GM12878 (cell line): ENCODE results near the gene SRSF10. TPM values are rescaled to one million over a fixed set of nuclear protein-coding genes. Genes with fewer than 3 reads are reported as not detected.
A peak's percentile ranks its signal among the peaks of the same experiment; 100 is the strongest.

ENCODE experiments used
- ATF2 ChIP-seq: IDR thresholded peaks from 2 replicates; pipeline ENCODE4 v1.6.1; 2012; ENCODE audit warnings: low read length, inconsistent platforms
- ATF7 ChIP-seq: fragments of 450-650 bp; IDR thresholded peaks from 2 replicates; pipeline ENCODE4 v1.6.1; 2016; ENCODE audit warnings: low read depth, mild to moderate bottlenecking
- DPF2 ChIP-seq: fragments of 450-650 bp; IDR thresholded peaks from 2 replicates; pipeline ENCODE4 v1.6.1; 2017; ENCODE audit warnings: mild to moderate bottlenecking
- ETV6 ChIP-seq, 2 experiments: fragments of 450-650 bp in 1 of 2; IDR thresholded peaks in 1 of 2; conservative IDR thresholded peaks in 1 of 2; 2 replicates each; pipeline ENCODE4 v1.6.1; 2014; ENCODE audit warnings: antibody characterized with exemption in 1 of 2, borderline replicate concordance in 1 of 2, low read depth in 1 of 2, mild to moderate bottlenecking in 1 of 2, moderate library complexity in 1 of 2
- IRF4 ChIP-seq: IDR thresholded peaks from 2 replicates; pipeline ENCODE4 v1.6.1; 2011; ENCODE audit warnings: low read depth, low read length
- MTA2 ChIP-seq: fragments of 450-650 bp; IDR thresholded peaks from 2 replicates; pipeline ENCODE4 v1.6.1; 2016; ENCODE audit warnings: low read depth, mild to moderate bottlenecking, moderate library complexity
- RAD51 ChIP-seq: fragments of 450-650 bp; IDR thresholded peaks from 2 replicates; pipeline ENCODE4 v1.6.1; 2016; ENCODE audit warnings: moderate library complexity, mild to moderate bottlenecking, inconsistent platforms
- TCF12 ChIP-seq: IDR thresholded peaks from 2 replicates; pipeline ENCODE4 v1.6.1; 2011; ENCODE audit warnings: low read depth, mild to moderate bottlenecking, low read length
- TCF3 ChIP-seq: IDR thresholded peaks from 2 replicates; pipeline ENCODE4 v1.6.1; 2012; ENCODE audit warnings: low read depth, mild to moderate bottlenecking, low read length, borderline replicate concordance; ENCODE audit not compliant: insufficient read depth
- ZBED1 ChIP-seq: IDR thresholded peaks from 2 replicates; pipeline ENCODE4 v1.6.1; 2016; ENCODE audit warnings: borderline replicate concordance
- polyA plus RNA-seq, 11 experiments: library from polyadenylated mRNA; depleted of rRNA in 4 of 11; unstranded in 6 of 11; stranded (reverse) in 5 of 11; fragments of >200 nt; fragmentation: Nextera tagmentation in 4 of 11; fragmentation: Illumina TruSeq in 1 of 11; extraction: Ambion mirVana in 4 of 11; extraction: Trizol in 1 of 11; gene quantifications; 1 replicate in 1 of 11; 2 replicates in 10 of 11; pipeline versions ENCODE4 v1.2.1 to v1.2.3, GENCODE V29; 2011 to 2016; ENCODE audit warnings: inconsistent platforms in 2 of 11, missing spikeins in 2 of 11, low read depth in 1 of 11
- total RNA-seq, 4 experiments: library from RNA; depleted of rRNA in 3 of 4; stranded (reverse); fragments of >200 nt in 3 of 4; fragmentation: Illumina TruSeq in 1 of 4; extraction: Trizol in 1 of 4; gene quantifications; 2 replicates each; pipeline versions ENCODE4 v1.2.1 to v1.2.3, GENCODE V29; 2013 to 2021
- TF ChIP-seq, protein P1 (sequence below): fragments of 450-650 bp; IDR thresholded peaks from 2 replicates; pipeline ENCODE4 v1.6.1; 2014; ENCODE audit warnings: mild to moderate bottlenecking
- TF ChIP-seq, protein P2 (sequence below): fragments of 150-350 bp; IDR thresholded peaks from 2 replicates; pipeline ENCODE4 v1.6.1; 2016; ENCODE audit warnings: low read depth, low read length

The SRSF10 gene
- total and polyA plus RNA-seq, 10 of the 15 experiments (the other 5 are each of a cell fraction or from before 2014, with no cell fraction given): 157 to 279 (median 222) TPM

DNA sequence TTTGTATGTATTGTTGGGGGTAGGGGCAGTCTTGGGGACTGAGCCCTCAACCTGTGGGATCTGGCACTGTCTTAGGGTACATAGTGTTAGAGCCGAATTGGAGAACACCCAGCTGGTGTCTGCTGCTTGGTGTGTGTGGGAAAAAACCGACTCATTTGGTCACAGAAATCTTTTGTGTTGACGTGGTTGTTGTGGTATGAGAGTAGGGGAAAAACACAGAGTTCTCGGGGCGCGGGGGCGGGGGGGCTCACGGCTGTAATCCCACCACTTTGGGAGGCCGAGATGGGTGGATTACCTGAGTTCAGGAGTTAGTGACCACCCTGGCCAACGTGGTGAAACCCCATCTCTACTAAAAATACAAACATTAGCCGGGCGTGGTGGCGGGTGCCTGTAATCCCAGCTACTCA, 15.3 kb upstream of the SRSF10 start (continued):
- TF ChIP-seq ATF2 (peak; percentile 60), ATF7 (peak; percentile 46; the same call in 1 of the 2 replicates), TCF3 (peak; percentile 80; the same call in 1 of the 2 replicates), ETV6 (conservative IDR thresholded peaks at IDR 0.05 in 1 of 2, IDR thresholded peaks at IDR 0.05 in 1 of 2; ENCODE audit: borderline replicate concordance in 1 of 2, low read depth in 1 of 2) (0 out of 4 replicates have a peak, but pooled peaks of 1 of the 2 experiments have one; percentile 14), IRF4 (peak; percentile 30; the same call in 1 of the 2 replicates), RAD51 (no peak), ZBED1 (peak; percentile 34; the same call in 1 of the 2 replicates), MTA2 (peak; percentile 68), DPF2 (peak; percentile 81; the same call in 1 of the 2 replicates), TCF12 (peak; percentile 91)
- TF ChIP-seq, protein P1, sequence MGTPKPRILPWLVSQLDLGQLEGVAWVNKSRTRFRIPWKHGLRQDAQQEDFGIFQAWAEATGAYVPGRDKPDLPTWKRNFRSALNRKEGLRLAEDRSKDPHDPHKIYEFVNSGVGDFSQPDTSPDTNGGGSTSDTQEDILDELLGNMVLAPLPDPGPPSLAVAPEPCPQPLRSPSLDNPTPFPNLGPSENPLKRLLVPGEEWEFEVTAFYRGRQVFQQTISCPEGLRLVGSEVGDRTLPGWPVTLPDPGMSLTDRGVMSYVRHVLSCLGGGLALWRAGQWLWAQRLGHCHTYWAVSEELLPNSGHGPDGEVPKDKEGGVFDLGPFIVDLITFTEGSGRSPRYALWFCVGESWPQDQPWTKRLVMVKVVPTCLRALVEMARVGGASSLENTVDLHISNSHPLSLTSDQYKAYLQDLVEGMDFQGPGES: no peak
- TF ChIP-seq, protein P2, sequence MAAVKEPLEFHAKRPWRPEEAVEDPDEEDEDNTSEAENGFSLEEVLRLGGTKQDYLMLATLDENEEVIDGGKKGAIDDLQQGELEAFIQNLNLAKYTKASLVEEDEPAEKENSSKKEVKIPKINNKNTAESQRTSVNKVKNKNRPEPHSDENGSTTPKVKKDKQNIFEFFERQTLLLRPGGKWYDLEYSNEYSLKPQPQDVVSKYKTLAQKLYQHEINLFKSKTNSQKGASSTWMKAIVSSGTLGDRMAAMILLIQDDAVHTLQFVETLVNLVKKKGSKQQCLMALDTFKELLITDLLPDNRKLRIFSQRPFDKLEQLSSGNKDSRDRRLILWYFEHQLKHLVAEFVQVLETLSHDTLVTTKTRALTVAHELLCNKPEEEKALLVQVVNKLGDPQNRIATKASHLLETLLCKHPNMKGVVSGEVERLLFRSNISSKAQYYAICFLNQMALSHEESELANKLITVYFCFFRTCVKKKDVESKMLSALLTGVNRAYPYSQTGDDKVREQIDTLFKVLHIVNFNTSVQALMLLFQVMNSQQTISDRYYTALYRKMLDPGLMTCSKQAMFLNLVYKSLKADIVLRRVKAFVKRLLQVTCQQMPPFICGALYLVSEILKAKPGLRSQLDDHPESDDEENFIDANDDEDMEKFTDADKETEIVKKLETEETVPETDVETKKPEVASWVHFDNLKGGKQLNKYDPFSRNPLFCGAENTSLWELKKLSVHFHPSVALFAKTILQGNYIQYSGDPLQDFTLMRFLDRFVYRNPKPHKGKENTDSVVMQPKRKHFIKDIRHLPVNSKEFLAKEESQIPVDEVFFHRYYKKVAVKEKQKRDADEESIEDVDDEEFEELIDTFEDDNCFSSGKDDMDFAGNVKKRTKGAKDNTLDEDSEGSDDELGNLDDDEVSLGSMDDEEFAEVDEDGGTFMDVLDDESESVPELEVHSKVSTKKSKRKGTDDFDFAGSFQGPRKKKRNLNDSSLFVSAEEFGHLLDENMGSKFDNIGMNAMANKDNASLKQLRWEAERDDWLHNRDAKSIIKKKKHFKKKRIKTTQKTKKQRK: no peak
